WERI-Rb-1 (cell line): ENCODE data around the gene RPL19.

ENCODE experiments used
- DNase-seq: peaks from one replicate; pipeline ENCODE4 v3.0.0-alpha.2; 2020
- H3K27ac ChIP-seq: fragments of 250-450 bp; sonication (Bioruptor Pico); 2 replicates; pipeline ENCODE4 v1.5.1; 2020; ENCODE audit warnings: mild to moderate bottlenecking, moderate library complexity
- H3K27me3 ChIP-seq: fragments of 250-450 bp; sonication (Bioruptor Pico); 2 replicates; pipeline ENCODE4 v1.5.1; 2021; ENCODE audit warnings: mild to moderate bottlenecking, low read depth, moderate library complexity; ENCODE audit not compliant: insufficient read depth, severe bottlenecking
- H3K36me3 ChIP-seq: fragments of 250-450 bp; sonication (Bioruptor Pico); 2 replicates; pipeline ENCODE4 v1.5.1; 2020; ENCODE audit warnings: mild to moderate bottlenecking, moderate library complexity
- H3K4me3 ChIP-seq: 2 replicates; pipeline ENCODE4 v1.5.1; 2011; ENCODE audit warnings: low read depth, mild to moderate bottlenecking, control low read depth, low read length
- H3K9me3 ChIP-seq: fragments of 250-450 bp; sonication (Bioruptor Pico); 2 replicates; pipeline ENCODE4 v1.5.1; 2021; ENCODE audit warnings: mild to moderate bottlenecking, moderate library complexity; ENCODE audit not compliant: severe bottlenecking
- TF ChIP-seq, protein P1 (sequence below): IDR thresholded peaks from 2 replicates; pipeline ENCODE4 v1.5.1; 2011; ENCODE audit warnings: low read depth, mild to moderate bottlenecking, control low read depth, inconsistent platforms, low read length

Gene RPL19

DNA sequence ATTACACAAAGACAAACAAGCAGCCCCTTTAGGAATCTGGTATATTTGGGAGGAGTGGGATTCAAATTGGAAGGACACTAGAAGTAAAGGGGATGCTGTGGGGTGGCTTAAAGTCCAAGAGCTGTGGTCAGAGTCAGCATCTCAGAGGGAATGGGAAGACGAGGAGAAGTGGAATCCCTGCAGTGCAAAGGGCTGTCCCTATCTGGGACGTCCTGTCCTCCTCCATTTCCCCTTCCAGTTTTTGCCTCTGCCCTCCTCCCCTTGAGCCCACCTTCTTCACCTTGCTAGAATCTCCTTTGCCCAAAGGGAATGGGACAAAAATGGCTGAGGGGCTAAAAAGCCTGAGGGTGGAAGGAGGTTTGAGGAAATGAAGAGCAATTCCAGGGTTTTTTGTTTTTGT lies 44.4 kb upstream of the RPL19 start:
- Histone ChIP-seq H3K4me3 (no peak overlapping the region), H3K27me3 (no peaks in the 10 kb centered on the region), H3K27ac (no peak overlapping the region), H3K9me3 (no peaks in the 10 kb centered on the region), H3K36me3 (peaks cover 4% of the 10 kb centered on the region; the same call in 1 of the 2 replicates)
- TF ChIP-seq, protein P1, sequence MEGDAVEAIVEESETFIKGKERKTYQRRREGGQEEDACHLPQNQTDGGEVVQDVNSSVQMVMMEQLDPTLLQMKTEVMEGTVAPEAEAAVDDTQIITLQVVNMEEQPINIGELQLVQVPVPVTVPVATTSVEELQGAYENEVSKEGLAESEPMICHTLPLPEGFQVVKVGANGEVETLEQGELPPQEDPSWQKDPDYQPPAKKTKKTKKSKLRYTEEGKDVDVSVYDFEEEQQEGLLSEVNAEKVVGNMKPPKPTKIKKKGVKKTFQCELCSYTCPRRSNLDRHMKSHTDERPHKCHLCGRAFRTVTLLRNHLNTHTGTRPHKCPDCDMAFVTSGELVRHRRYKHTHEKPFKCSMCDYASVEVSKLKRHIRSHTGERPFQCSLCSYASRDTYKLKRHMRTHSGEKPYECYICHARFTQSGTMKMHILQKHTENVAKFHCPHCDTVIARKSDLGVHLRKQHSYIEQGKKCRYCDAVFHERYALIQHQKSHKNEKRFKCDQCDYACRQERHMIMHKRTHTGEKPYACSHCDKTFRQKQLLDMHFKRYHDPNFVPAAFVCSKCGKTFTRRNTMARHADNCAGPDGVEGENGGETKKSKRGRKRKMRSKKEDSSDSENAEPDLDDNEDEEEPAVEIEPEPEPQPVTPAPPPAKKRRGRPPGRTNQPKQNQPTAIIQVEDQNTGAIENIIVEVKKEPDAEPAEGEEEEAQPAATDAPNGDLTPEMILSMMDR, result no peak
- no peak for DNase-seq

DNA sequence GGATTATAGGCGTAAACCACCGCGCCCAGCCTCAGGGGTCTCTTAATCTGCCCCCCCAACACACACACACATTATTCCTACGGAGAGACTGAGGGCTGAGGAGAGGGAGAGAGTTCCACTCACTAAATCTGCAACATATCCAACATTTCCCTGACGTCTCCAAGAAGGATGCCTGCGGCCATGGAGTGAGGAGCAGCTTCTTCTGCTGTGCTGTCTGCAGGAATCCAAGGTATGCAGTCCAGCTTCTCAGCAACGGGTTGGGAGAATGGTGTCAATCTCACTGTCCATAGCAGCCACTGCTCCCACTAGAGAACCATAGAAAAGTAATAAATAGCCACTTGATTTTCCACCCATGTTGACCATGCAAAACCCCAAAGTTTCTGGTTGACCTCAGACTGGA lies 43.6 kb upstream of the RPL19 start:
- no peaks in the 10 kb centered on the region for H3K27me3 ChIP-seq
- no peak overlapping the region for H3K4me3 ChIP-seq
- H3K27ac ChIP-seq, result no peak overlapping the region
- H3K36me3 ChIP-seq, result peaks cover 4% of the 10 kb centered on the region; the same call in 1 of the 2 replicates
- DNase-seq, result no peak
- H3K9me3 ChIP-seq, result no peaks in the 10 kb centered on the region
- TF ChIP-seq, protein P1, result no peak

DNA sequence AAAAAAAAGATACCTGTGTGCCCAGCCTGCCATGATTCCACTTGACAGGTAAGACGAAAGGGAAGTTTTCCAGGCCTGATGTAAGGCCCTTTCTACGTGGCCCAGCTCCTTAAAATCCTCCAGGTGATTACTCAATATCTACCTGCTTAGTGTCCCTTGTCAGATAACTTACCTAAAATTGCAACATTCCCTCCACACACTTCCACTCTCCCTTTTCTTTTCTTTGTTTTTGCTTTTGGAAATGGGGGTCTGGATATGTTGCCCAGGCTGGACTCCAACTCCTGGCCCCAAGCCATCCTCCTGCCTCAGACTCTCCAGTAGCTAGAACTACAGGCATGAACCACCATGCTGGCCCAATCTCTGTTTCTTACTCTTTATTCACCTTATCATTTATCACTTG lies 41.5 kb upstream of the RPL19 start:
- H3K27me3 ChIP-seq, result no peaks in the 10 kb centered on the region
- H3K27ac ChIP-seq, result no peak overlapping the region
- H3K9me3 ChIP-seq, result no peaks in the 10 kb centered on the region
- DNase-seq, result no peak
- H3K4me3 ChIP-seq, result no peak overlapping the region
- TF ChIP-seq, protein P1, result no peak
- peaks cover 4% of the 10 kb centered on the region; the same call in 1 of the 2 replicates for H3K36me3 ChIP-seq

GRCh38 chr17:39161962-39162361 lies 38.1 kb upstream of the RPL19 start:
- H3K4me3 ChIP-seq, result no peak overlapping the region
- H3K27ac ChIP-seq, result no peak overlapping the region
- H3K9me3 ChIP-seq, result no peaks in the 10 kb centered on the region
- TF ChIP-seq, protein P1, result no peak
- no peaks in the 10 kb centered on the region for H3K27me3 ChIP-seq
- H3K36me3 ChIP-seq, result no peaks in the 10 kb centered on the region
- DNase-seq, result no peak

GRCh38 chr17:39164675-39165143 lies 35.4 kb upstream of the RPL19 start:
- TF ChIP-seq, protein P1, result peak; percentile 89
- Histone ChIP-seq H3K9me3 (peaks cover 4% of the 10 kb centered on the region), H3K4me3 (no peak overlapping the region), H3K27me3 (no peaks in the 10 kb centered on the region), H3K27ac (peak overlapping the region; percentile 83), H3K36me3 (no peaks in the 10 kb centered on the region)
- peak; percentile 79 for DNase-seq

DNA sequence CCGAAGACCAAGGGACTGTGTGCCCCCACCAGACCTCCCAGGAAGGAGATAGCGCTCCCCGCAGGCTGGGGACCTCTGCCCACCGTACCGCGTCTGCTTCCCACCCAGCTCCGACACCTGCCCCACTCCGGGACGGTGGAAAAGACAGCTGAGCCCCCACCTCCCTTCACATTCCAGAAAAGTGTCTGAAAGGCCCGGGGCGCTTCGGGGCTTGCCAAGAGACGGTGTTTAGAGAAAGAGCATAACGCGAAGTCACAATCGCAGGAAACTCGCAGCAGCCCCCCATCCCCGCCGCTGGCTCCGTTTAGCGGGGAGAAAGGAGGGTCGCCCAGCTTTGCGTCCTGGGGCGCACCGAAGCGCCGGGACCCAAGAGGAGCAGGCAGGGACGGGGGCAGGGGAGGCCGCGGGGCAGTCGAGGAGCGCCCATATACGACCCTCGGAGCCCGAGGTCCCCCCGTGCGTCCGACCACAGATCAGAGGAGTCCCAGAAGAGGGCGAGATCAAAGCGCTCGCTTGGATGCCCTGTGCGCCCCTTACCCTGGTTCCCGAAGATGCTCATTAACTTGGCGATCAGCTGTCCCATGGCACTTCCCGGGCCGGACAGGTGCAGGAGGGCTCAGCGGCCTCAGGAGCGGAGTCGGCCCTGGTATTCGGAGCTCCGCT lies 34.8 kb upstream of the RPL19 start:
- Histone ChIP-seq H3K36me3 (no peaks in the 10 kb centered on the region), H3K27ac (peak overlapping the region; percentile 83), H3K27me3 (no peaks in the 10 kb centered on the region), H3K4me3 (no peak overlapping the region), H3K9me3 (peaks cover 4% of the 10 kb centered on the region)
- no peak for DNase-seq
- TF ChIP-seq, protein P1, result no peak
